ENCODE measurements around the gene BFSP2. TPM values are rescaled to one million over a fixed set of nuclear protein-coding genes. Genes with fewer than 3 reads are reported as not detected.
"Not testable (repeated sequence)": the region's sequence is repeated elsewhere in the genome, so short reads cannot be mapped to it uniquely, and the experiment has no call there.

Gene BFSP2
- total RNA-seq, 4 donors from 2014 or later = 2.6 TPM; not detected in 3

DNA sequence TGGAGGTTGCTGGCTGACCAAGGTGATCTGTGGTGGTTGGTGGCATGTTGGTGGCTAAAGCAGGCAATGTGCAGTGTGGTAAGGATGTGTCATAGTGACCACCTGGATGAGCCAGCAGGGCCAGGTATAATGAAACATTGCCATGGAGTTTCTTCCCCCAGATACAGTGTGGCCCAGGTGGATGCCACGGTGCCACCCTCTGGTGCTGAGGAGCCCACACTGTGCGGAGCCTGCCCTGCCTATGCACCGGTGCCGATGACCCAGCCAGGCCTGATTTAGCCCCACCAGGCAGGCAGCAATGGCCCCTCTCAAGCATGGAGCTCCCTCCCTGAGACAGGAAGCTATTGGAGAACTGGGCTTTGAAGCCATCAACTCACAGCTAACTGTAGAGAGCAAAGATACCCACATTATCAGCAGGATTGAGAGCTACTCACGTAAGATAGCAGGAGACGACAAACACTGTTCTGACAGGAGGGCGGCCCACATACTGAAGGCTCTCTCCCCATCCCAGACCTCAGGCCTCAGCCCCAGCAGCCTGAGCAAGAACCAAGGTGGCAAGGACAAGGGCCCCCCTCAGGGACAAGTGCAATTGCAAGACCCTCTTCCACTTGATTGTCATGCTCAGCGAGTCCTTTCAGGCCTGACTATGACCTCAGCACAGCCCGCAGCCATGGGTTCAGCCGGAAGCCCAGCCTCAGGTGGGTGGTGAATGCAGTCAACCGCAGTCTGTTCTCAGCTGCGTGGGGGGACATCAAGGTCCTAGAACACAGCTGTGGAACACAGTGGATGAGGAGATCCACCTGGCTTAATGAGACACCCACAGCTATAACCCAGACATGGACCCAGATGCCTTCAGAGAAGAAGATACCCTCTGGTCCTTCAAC lies 90.9 kb downstream of the BFSP2 start:
- no peak for DNase-seq (ENCODE audit: low spot score in 2 of 2)
- Histone ChIP-seq H3K36me3 (no peaks in the 10 kb centered on the region), H3K27ac (peak overlapping the region in 1 of 4 donors; percentile 68), H3K27me3 (no peaks in the 10 kb centered on the region), H3K4me1 (peaks cover 0 to 6% (median 0%) of the 10 kb centered on the region in 4 donors), H3K9me3 (peaks cover 0 to 12% (median 0%) of the 10 kb centered on the region in 4 donors), H3K4me3 (peak overlapping the region in 1 of 4 donors; percentile 1)
- no peak for TF ChIP-seq EP300 (IDR thresholded peaks at IDR 0.05)
- TF ChIP-seq POLR2A (IDR thresholded peaks at IDR 0.05) = no peak
- TF ChIP-seq, protein P1, sequence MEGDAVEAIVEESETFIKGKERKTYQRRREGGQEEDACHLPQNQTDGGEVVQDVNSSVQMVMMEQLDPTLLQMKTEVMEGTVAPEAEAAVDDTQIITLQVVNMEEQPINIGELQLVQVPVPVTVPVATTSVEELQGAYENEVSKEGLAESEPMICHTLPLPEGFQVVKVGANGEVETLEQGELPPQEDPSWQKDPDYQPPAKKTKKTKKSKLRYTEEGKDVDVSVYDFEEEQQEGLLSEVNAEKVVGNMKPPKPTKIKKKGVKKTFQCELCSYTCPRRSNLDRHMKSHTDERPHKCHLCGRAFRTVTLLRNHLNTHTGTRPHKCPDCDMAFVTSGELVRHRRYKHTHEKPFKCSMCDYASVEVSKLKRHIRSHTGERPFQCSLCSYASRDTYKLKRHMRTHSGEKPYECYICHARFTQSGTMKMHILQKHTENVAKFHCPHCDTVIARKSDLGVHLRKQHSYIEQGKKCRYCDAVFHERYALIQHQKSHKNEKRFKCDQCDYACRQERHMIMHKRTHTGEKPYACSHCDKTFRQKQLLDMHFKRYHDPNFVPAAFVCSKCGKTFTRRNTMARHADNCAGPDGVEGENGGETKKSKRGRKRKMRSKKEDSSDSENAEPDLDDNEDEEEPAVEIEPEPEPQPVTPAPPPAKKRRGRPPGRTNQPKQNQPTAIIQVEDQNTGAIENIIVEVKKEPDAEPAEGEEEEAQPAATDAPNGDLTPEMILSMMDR (IDR thresholded peaks at IDR 0.05) = no peak
- 90 to 92% methylated on average over 12 of the region's 12 CpGs for WGBS, 2 donors

DNA sequence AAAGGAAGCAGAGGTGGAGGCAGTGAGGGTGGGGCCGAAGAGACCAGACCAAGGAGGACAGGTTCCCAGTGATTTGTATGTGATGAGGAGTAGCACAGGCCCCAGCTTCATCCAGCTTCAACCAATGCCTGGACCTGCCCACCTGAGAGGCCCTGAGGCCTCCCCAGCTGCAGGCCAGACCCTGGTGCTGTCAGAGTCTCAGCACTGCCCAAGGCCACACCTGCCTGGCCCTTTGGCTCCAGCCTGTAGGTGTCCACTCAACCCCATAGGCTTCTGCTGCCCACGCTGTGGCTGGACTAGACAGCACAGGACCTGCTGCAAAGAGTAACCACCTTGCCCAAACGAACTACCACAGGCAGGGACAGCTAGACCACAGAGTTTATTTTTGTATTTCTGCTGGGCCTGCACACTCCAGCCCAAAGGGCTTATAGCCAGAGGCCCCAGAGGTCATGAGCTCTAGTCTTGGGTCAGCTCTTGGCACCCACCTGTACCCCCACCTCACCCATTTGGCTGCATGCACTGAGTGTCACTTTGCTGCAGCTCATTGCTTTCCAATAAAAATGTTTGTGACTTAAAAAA lies 91.7 kb downstream of the BFSP2 start:
- Histone ChIP-seq H3K9me3 (peaks cover 0 to 7% (median 0%) of the 10 kb centered on the region in 4 donors), H3K36me3 (no peaks in the 10 kb centered on the region), H3K4me3 (no peak overlapping the region), H3K27ac (peak overlapping the region in 1 of 4 donors; percentile 68), H3K27me3 (no peaks in the 10 kb centered on the region), H3K4me1 (peaks cover 0 to 6% (median 0%) of the 10 kb centered on the region in 4 donors)
- WGBS, 2 donors = 88 to 95% methylated on average over 3 of the region's 3 CpGs
- TF ChIP-seq, protein P1 (IDR thresholded peaks at IDR 0.05) = no peak
- TF ChIP-seq POLR2A (IDR thresholded peaks at IDR 0.05) = no peak
- TF ChIP-seq EP300 (IDR thresholded peaks at IDR 0.05) = no peak
- no peak for DNase-seq (ENCODE audit: low spot score in 2 of 2)

DNA sequence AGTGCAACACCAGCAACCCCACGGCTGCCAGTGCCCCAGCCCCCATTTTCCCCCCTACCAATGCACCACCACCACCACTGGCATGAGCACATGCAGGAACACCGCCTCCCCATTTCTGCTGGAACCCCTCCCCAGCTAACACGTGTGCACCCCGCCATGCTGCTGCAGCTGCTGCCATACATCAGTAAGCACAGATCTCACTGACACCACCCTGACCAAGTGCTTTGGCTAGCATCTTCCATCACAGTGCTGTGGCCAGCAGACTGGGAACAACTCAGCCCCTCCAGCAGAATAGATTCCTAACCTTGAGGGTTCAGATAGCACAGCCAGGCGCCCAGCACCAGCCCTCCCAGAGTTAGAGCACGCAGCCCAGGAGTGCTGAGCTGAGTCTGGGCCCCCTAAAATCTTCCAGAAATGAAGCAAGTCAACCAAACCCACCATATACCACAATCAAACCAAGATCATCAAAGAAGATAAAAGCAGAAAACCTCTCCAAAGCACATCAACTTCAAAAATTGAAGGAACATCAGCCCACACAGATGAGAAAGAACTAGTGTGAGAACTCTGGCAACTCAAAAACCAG lies 92.4 kb downstream of the BFSP2 start:
- no peak overlapping the region for H3K4me3 ChIP-seq
- H3K4me1 ChIP-seq = peaks cover 0 to 6% (median 0%) of the 10 kb centered on the region in 4 donors
- H3K36me3 ChIP-seq = no peaks in the 10 kb centered on the region
- WGBS, 2 donors = 90 to 92% methylated on average over 5 to 6 of the region's 6 CpGs
- TF ChIP-seq EP300 (IDR thresholded peaks at IDR 0.05) (no peak), POLR2A (IDR thresholded peaks at IDR 0.05) (no peak)
- no peak overlapping the region for H3K27ac ChIP-seq
- peaks cover 0 to under 1% (median 0%) of the 10 kb centered on the region in 4 donors for H3K9me3 ChIP-seq
- H3K27me3 ChIP-seq = no peaks in the 10 kb centered on the region
- DNase-seq (ENCODE audit: low spot score in 2 of 2) = no peak

DNA sequence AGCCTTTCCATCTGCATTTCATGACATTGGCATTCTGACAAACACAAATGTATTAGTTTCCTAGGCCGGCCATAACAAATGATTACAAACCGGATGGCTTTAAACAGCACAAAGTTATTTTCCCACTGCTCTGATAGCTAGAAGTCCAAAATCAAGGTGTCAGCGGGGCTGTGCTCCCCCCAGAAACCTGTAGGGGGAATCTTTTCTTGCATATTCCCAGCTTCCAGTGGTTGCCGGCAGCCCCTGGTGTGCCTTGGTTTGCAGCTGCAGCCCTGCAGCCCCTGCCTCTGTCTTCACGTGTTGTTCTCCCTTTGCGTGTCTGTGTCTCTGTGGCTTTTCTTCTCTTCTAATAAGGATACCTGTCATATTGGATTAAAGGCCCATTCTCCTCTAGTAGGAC lies 94.6 kb downstream of the BFSP2 start:
- 67 to 71% methylated on average over 6 of the region's 6 CpGs for WGBS, 2 donors
- no peaks in the 10 kb centered on the region for H3K9me3 ChIP-seq
- no peaks in the 10 kb centered on the region for H3K36me3 ChIP-seq
- DNase-seq (ENCODE audit: low spot score in 2 of 2) = no peak
- TF ChIP-seq POLR2A (IDR thresholded peaks at IDR 0.05) (no peak), EP300 (IDR thresholded peaks at IDR 0.05) (no peak)
- TF ChIP-seq, protein P1 (IDR thresholded peaks at IDR 0.05) = no peak
- no peaks in the 10 kb centered on the region for H3K4me1 ChIP-seq
- no peak overlapping the region for H3K27ac ChIP-seq
- no peak overlapping the region for H3K4me3 ChIP-seq
- no peaks in the 10 kb centered on the region for H3K27me3 ChIP-seq

DNA sequence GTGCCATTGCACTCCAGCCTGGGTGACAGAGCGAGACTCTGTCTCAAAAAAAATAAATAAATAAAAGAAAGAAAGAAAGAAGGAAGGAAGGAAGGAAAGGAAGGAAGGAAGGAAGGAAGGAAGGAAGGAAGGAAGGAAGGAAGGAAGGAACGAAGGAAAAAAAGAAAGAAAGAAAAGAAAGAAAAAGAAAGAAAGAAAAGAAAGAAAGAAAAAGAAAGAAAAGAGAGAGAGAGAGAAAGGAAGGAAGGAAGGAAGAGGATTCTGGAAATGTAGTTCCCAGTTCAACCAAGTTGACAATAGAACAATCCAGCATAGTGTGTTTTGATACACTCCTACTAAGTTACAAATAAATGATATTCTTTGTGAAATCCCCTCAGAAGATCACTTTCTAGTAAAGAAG lies 102.7 kb downstream of the BFSP2 start:
- not testable (repeated sequence) for H3K36me3 ChIP-seq; H3K27ac ChIP-seq; H3K9me3 ChIP-seq; H3K27me3 ChIP-seq; H3K4me3 ChIP-seq; DNase-seq (ENCODE audit: low spot score in 2 of 2)
- 100% methylated on average over 1 of the region's 2 CpGs for WGBS, 2 donors
- H3K4me1 ChIP-seq = peaks cover 0 to 11% (median 4%) of the 10 kb centered on the region in 4 donors

DNA sequence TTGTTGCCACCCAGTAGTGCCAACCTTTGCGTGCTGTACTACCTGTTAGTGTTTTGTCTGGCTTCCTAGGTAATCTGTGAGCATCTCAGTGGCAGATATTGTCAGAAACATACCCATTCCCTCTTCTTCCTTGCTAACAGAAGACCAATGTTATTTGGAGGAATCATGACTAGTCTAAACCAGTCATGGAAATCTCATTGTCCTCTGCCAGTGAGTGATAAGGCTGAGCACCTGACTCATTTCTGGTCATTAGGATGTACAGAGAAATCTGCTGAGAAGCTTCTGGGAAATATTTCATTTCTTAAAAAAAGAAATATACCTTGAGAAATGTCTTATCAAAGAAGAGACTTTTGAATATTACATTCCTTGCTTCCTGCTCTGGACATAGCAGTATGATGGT lies 103.6 kb downstream of the BFSP2 start:
- Histone ChIP-seq H3K27ac (no peak overlapping the region), H3K27me3 (no peaks in the 10 kb centered on the region), H3K9me3 (no peaks in the 10 kb centered on the region), H3K4me3 (no peak overlapping the region), H3K36me3 (no peaks in the 10 kb centered on the region), H3K4me1 (peaks cover 0 to 11% (median 4%) of the 10 kb centered on the region in 4 donors)
- DNase-seq (ENCODE audit: low spot score in 2 of 2) = no peak
- TF ChIP-seq, protein P1 (IDR thresholded peaks at IDR 0.05) = no peak
- TF ChIP-seq EP300 (IDR thresholded peaks at IDR 0.05) (no peak), POLR2A (IDR thresholded peaks at IDR 0.05) (no peak)
- 95% methylated on average over 1 of the region's 1 CpG for WGBS, 2 donors

All from tibial nerve (tissue), 4 donors.